Measurements from ENCODE around the gene CAMK2B. TPM values are rescaled to one million over a fixed set of nuclear protein-coding genes. Genes with fewer than 3 reads are reported as not detected.

Gene CAMK2B
- total RNA-seq, 4 donors from 2014 or later: 0.26 to 0.95 (median 0.69) TPM

DNA sequence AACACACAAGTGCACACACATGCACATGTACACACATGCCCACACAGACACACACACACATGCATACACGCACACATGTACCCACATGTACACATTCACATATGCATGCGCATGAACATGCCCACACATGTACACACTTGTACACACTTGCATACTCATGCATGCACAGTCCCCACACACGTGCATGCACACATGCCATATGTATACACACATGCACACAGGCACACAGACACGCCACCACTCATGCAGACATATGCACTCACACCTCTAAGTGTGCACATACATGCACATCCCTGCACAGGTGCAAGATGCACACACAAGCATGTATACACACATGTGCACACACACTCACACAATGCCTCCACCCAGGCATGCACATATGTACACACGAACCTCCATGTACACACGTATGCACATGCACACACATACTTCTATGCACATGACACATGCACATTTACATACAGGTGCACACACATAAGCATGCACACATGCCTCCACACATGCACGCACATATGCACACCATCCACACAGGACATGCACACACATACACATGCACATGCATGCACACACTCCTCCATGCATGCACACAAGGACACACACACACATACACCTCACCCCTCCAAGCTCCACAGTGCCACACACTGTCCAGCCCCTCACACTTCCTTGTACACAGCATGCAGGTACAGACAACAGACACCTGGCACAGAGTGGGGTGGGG is 78.8 kb downstream of the CAMK2B start:
- WGBS, 2 donors: 90 to 92% methylated on average over 7 of the region's 7 CpGs
- peaks cover 0 to under 1% (median under 1%) of the 10 kb centered on the region in 3 donors for H3K4me1 ChIP-seq
- no peak overlapping the region for H3K27ac ChIP-seq
- intact Hi-C loops (cut with DNase I): loop anchor here (10.0 kb wide), 1 partner anchor 228 kb away; no protein-coding TSS in a partner anchor
- TF ChIP-seq, protein P1, sequence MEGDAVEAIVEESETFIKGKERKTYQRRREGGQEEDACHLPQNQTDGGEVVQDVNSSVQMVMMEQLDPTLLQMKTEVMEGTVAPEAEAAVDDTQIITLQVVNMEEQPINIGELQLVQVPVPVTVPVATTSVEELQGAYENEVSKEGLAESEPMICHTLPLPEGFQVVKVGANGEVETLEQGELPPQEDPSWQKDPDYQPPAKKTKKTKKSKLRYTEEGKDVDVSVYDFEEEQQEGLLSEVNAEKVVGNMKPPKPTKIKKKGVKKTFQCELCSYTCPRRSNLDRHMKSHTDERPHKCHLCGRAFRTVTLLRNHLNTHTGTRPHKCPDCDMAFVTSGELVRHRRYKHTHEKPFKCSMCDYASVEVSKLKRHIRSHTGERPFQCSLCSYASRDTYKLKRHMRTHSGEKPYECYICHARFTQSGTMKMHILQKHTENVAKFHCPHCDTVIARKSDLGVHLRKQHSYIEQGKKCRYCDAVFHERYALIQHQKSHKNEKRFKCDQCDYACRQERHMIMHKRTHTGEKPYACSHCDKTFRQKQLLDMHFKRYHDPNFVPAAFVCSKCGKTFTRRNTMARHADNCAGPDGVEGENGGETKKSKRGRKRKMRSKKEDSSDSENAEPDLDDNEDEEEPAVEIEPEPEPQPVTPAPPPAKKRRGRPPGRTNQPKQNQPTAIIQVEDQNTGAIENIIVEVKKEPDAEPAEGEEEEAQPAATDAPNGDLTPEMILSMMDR (IDR thresholded peaks at IDR 0.05): no peak
- no peak for TF ChIP-seq POLR2A (IDR thresholded peaks at IDR 0.05)
- H3K27me3 ChIP-seq: peaks cover 0 to 6% (median 0%) of the 10 kb centered on the region in 4 donors
- H3K4me3 ChIP-seq: no peak overlapping the region
- no peaks in the 10 kb centered on the region for H3K36me3 ChIP-seq
- DNase-seq: no peak
- no peaks in the 10 kb centered on the region for H3K9me3 ChIP-seq

DNA sequence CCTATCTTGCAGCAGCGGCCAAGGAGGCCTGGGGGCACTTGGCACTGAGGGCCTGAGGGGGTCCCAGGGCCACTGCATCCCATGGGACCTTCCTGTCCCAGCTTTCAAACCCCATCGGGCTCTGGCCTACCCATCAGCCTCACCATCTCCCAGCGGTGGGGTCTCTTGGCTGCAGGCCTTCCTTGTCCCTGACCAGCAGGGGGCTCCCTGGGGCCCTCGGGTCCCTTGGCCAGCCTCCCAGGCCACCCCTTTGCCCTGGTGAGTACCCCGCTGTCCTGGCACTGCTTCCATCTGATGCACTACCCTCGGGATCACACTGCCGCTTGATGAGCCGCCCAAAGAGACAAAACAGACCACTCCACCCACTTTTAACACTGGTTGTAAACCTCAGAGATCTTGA is 81.1 kb downstream of the CAMK2B start:
- intact Hi-C loops (cut with DNase I): loop anchor here (10.0 kb wide), 1 partner anchor 231 kb away; no protein-coding TSS in a partner anchor
- no peak for DNase-seq
- H3K9me3 ChIP-seq: no peaks in the 10 kb centered on the region
- H3K27ac ChIP-seq: no peak overlapping the region
- 32 to 60% methylated on average over 2 to 6 of the region's 8 CpGs for WGBS, 2 donors
- H3K27me3 ChIP-seq: peaks cover 0 to 1% (median 0%) of the 10 kb centered on the region in 4 donors
- H3K36me3 ChIP-seq: no peaks in the 10 kb centered on the region
- H3K4me1 ChIP-seq: peaks cover 5 to 10% (median 5%) of the 10 kb centered on the region in 3 donors
- TF ChIP-seq, protein P1 (IDR thresholded peaks at IDR 0.05): peak in 2 of 6 experiments; percentile 10 to 30
- no peak for TF ChIP-seq POLR2A (IDR thresholded peaks at IDR 0.05)
- H3K4me3 ChIP-seq: no peak overlapping the region

DNA sequence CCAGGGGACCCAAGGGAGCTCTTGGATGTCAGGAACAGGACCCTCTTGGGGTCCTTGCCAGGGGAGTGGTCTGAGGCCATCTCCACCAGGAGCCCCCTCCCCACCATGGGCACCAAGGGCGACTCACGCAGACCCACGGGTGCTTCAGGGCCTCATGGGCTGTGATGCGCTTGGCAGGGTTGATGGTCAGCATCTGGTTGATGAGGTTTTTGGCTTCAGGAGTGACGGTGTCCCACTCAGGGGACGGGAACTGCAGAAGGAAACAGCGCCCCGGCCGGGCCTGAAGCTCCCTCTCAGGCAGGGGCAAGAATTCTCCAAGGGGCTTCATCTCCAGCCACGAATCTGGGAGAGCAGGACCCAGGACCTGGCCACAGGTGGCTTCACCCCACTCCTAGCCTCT is 83.3 kb downstream of the CAMK2B start:
- H3K4me1 ChIP-seq: peaks cover 5 to 10% (median 5%) of the 10 kb centered on the region in 3 donors
- H3K36me3 ChIP-seq: no peaks in the 10 kb centered on the region
- no peak for DNase-seq
- 93% methylated on average over 3 of the region's 10 CpGs; no CpG with 5 or more reads in 1 of the 2 donors for WGBS, 2 donors
- TF ChIP-seq, protein P1 (IDR thresholded peaks at IDR 0.05): no peak
- TF ChIP-seq POLR2A (IDR thresholded peaks at IDR 0.05): no peak
- H3K27me3 ChIP-seq: peaks cover 0 to 12% (median 0%) of the 10 kb centered on the region in 4 donors
- H3K9me3 ChIP-seq: no peaks in the 10 kb centered on the region
- intact Hi-C loops (cut with DNase I): loop anchor here (10.0 kb wide), 1 partner anchor 233 kb away; no protein-coding TSS in a partner anchor
- H3K27ac ChIP-seq: no peak overlapping the region
- H3K4me3 ChIP-seq: no peak overlapping the region

DNA sequence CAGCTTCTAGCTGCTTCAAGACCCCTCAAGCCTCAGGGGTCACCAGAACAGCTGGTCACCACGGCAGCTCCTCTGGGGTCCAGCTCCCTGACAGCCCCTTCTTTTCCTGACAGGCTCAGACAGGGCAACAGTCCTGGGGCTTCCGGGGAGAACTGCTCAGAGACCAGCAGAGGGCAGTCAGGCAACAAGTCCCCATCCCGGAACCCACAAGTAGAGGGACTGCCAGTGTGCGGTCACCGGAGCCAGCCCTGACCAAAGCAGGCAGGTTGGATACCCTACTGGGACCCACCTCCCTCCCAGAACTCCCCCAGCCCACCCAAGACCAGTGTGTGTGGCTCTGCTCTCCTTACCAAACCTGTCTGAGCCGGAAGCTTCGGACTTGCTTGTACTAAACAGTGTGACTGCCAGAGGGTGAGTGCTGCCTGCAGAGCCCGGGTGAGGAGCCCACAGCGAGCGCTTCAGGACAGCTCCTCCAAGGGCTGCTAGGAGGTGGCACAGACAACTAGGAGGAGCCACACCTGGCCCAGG is 84.3 kb downstream of the CAMK2B start:
- H3K9me3 ChIP-seq: no peaks in the 10 kb centered on the region
- no peaks in the 10 kb centered on the region for H3K36me3 ChIP-seq
- WGBS, 2 donors: no CpG with 5 or more reads among the region's 10 CpGs
- peaks cover 5 to 10% (median 5%) of the 10 kb centered on the region in 3 donors for H3K4me1 ChIP-seq
- no peak overlapping the region for H3K27ac ChIP-seq
- H3K27me3 ChIP-seq: peaks cover 0 to 12% (median 0%) of the 10 kb centered on the region in 4 donors
- no peak for DNase-seq
- H3K4me3 ChIP-seq: peak overlapping the region in 2 of 4 donors; percentile 17 to 57
- no peak for TF ChIP-seq POLR2A (IDR thresholded peaks at IDR 0.05)
- TF ChIP-seq, protein P1 (IDR thresholded peaks at IDR 0.05): peak; percentile 33 to 76 (median 66)
- intact Hi-C loops (cut with DNase I): loop anchor here (10.0 kb wide), 1 partner anchor 234 kb away; no protein-coding TSS in a partner anchor

DNA sequence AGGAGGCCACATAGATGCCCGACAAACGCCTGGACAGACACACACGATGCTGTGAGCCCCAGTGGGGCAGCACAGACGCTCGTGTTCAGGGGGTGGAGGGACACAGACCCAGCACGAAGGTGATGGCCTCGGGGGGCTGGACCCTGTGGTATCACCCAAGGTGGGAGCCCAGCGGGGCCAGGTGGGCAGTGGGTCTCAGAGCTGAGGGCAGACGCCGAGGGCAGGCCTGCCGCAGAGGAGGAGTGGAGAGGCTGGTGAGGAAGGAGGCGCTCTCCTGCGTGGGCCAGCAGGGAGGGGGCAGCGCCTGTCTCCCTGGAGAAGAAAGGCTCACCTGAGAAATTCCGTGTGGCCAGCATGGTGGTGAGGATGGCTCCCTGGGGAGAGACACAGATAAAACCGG is 85.0 kb downstream of the CAMK2B start:
- no peak overlapping the region for H3K4me3 ChIP-seq
- no peak overlapping the region for H3K27ac ChIP-seq
- WGBS, 2 donors: 70 to 79% methylated on average over 8 to 9 of the region's 16 CpGs
- H3K27me3 ChIP-seq: peaks cover 0 to 12% (median 0%) of the 10 kb centered on the region in 4 donors
- intact Hi-C loops (cut with DNase I): loop anchor here (10.0 kb wide), 1 partner anchor 234 kb away; no protein-coding TSS in a partner anchor
- no peaks in the 10 kb centered on the region for H3K36me3 ChIP-seq
- H3K9me3 ChIP-seq: no peaks in the 10 kb centered on the region
- TF ChIP-seq POLR2A (IDR thresholded peaks at IDR 0.05): no peak
- TF ChIP-seq, protein P1 (IDR thresholded peaks at IDR 0.05): no peak
- H3K4me1 ChIP-seq: peaks cover 5 to 10% (median 5%) of the 10 kb centered on the region in 3 donors
- no peak for DNase-seq

Measured in esophagus squamous epithelium (tissue), 5 donors.